NCI-H1048 (cell line): ENCODE measurements around the gene SH2D7.

ENCODE experiments used
- DNase-seq: peaks from one replicate; lab custom pipeline; 2025; lab: John Stamatoyannopoulos, UW

SH2D7 gene

GRCh38 chr15:78061963-78062427, 30.4 kb upstream of the SH2D7 start:
- DNase-seq, result no peak

- no peak for DNase-seq
Observed at GRCh38 chr15:78063217-78063616, 29.1 kb upstream of the SH2D7 start.

GRCh38 chr15:78063970-78064385, 28.4 kb upstream of the SH2D7 start:
- no peak for DNase-seq

- DNase-seq, result no peak
Observed at GRCh38 chr15:78064544-78064943, 27.8 kb upstream of the SH2D7 start.

- DNase-seq, result no peak
Observed at GRCh38 chr15:78065284-78065872, 27.0 kb upstream of the SH2D7 start.

DNA sequence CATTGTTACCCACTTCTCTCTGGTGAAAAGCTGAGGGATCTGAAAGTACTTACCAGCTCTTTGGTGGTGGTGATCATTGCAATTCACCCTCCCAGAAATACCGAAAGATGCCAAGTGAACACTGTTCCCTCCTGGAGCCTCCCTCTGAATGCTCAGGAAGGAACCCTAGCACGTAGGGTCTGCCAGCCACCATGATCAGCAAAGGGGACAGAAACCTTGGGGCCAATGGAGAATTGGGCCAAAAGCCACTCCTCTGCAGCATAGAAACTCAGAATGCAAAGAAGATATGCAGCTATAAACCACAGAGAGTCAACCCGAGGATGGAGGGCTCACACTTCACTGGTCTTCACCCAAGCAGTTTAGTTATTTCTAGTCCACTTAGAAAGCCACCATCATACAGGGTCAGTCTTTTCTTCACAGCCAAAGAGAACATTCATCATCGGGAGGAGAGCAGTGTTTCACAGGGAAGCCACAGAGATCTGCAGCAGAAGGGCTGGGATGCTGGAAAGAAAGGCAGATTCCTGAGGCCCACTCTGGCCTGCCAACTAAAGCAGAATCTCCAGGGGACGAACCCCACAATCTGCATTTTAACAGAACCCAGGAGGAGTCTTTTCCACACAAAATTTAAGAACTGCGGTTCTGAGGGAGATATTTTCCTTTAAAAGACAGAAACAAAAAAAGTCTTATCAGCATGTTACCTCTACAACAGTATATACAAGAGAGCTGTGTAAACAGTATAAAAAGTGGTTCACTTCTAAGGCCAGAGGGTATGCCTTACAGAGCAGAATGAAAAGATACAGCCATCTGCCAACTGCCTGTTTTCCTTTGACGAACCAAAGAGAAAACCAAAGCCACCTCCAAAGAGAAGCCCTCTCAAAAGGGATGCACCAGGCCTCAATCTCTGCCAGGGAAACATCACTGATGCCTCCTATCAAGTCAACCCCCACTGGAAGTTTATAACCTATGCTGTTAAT, 26.1 kb upstream of the SH2D7 start:
- no peak for DNase-seq

DNA sequence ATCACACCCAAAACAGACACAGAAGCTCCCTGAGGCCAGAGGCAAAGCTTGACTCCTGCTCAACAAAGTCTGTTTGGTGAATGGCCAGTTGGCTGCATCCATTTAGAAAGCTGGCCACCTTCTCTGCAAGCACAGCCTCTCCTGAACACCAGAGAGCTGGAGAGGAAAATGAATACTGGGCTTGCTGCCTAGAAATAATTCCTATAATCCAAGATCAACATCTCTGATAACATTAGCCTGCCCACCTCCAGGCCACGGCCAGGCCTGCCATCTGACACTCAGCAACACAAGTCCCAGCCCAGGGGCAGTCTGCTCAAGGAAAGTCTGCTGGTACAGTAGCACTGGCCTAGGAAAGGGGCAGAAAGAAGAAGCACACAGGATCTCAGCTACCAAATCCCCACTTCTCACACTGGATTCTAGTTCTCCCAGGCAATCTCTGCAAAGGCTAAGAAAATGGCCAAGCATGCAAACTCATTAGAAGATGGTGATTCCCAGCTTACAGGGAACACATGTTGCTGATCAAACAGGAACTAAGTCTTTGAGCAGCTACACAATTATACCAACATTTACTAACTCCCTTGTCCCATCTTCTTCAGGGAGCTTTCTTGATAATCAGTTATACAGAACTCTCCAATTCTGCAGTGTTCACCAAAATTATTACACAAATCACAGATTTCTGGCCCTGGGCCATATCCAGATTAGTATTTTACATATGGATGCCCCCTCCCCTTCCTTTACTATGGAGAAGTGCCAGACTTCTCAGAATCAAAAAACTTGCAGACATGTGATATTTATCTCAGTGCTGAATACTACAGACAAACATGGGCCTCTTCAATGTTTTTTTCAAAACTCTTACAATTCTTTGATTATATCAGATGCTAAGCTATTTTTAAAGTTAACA, 24.8 kb upstream of the SH2D7 start:
- DNase-seq, result no peak

DNA sequence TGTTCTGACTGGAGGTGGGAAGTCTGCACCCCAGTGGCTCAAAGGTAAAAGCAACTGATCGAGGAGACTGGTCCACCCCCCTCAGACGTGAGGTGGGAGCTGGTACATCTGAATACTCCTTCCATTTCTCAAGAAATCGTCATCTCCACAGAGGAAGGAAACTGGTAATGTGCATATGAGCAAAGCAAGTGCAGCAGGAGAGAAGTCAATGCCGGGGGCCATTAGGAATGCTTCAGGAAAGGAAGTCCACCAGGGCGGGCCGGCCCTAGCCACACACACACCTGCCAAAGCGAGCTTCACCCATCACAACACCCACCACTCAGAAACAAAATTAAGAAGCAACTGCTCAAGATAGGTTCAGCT, 23.3 kb upstream of the SH2D7 start:
- no peak for DNase-seq

GRCh38 chr15:78069462-78070029, 22.8 kb upstream of the SH2D7 start:
- DNase-seq, result no peak

GRCh38 chr15:78070049-78070700, 22.2 kb upstream of the SH2D7 start:
- DNase-seq, result no peak

DNA sequence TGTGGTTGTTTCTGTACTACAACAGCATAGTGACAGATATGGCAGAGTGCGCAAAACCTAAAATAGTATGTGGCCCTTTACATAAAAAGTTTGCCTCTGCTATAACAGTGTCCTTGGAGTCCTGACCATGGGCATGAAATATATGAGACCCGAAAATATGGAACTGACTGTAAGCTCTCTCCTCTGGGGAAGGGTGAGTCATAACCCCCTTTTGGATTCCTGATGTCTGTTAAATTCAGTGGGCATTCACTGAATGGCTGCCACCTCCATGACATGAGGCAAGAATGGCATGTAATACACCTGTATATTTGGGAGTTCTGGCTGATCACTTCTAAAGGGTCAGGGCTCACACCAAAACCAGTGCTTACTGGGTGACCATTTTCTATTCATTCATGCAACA, 21.0 kb upstream of the SH2D7 start:
- DNase-seq, result no peak

DNA sequence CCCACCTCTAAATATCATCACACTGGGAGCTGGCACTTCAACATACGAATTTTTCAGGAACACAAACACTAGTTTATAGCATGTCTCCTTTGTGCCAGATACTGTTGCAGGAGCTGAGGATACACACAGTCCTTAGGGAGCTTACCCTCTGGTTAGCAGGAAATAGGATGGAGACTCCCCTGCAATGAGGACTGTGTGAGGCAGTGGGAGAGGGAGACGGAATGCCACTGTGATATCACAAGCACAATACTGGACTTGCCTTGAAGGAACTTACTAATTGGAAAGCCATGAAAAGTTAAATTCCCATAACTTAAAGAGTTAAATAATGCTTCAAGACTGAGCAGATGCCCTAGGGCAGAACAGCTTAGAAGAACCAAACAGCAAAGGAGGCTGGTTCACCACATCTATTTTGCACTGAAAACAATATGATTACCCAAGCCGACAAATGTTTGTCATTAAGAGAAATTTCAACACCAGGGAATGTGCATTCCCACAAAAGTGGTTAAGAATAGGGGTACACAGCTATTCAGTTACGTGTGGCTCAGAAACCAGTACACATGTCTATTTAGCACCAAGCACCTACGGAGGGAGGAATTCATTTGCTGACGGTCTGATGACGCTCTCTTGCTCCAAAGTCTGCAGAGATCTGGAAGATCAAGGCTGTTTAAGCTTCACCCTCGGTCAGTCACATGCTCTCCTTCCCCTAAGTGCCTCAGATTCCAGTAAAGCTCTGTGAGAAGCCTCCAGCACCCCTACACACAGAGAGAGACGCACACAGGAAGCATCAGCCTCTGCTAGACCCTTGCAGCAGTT, 20.1 kb upstream of the SH2D7 start:
- no peak for DNase-seq

- no peak for DNase-seq
Observed at GRCh38 chr15:78073046-78073787, 19.1 kb upstream of the SH2D7 start.

DNA sequence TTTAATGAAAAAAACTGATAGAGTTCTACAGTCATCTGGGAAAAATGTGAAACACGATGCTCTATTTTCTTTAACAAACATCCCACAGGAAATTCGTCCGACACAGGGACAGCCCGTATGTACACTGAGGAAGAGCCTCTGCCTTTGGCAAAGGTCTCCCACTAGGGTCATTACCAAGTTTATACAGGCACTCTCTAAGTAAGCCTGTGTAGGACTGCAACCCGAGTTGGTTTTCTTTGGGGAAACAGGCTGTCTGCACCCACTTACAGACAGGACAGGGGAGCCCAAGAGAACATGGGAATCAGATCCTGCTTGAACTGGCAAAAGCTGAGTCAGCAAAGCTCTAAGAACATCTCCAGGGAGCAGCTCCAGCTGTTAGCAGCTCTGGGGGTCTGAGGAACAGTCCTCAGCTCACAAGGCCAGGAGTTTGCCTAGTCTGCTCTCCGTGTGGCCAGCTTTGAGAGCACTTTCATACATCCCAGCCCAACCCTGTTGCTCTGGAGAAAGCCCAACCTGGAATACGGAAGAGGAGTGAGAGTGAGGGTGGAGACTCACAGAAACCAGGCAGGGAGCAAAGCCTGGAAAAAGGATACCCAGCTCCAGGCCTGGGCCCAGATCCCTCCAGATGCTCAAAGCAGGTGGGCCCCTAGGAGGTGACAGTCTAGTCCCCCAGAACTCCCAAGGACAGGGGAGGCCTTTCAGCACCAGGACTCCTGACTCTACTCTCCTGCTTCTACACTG, 16.7 kb upstream of the SH2D7 start:
- no peak for DNase-seq

DNA sequence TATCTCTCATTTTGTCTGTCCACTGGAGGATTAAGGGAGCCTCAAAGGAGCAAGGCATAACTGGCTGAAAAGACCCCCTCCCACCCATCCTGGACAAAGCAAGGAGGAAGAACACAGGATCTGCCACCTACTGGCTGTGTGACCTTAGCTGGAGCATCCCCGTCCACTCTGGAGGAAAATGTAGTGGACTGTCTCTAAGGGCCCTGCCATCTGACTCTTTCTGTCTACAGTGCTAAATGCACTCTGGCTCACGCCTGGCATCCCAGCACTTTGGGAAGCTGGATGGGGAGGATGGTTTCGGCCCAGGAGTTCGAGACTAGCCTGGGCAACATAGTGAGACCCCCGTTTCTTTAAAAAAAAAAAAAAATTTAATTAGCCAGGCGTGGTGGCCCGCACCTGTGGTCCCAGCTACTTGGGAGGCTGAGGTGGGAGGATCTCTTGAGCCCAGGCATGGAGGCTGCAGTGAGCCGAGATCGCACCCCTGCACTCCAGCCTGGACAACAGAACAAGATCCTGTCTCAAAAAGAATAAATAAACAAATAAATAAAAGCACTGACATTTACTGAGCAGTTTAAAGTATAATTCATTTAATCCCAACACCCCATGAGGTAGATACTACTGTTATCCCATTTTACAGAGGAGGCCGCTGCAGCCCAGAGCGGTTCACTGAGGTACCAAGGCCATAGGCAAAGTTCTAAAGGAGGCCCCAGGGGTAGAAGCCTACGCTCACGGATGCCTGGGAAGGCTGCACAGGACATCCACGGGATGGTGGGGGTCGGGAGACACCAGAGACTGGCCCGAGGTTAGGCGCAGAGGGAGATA, 15.9 kb upstream of the SH2D7 start:
- no peak for DNase-seq

- DNase-seq, result peak; percentile 24
Observed at GRCh38 chr15:78077053-78077870, 15.1 kb upstream of the SH2D7 start, which contains the start of gene TBC1D2B. Gene TBC1D2B (minus strand): TSS chr15:78077711. CDS start chr15:78077652, 59 bp downstream.

DNA sequence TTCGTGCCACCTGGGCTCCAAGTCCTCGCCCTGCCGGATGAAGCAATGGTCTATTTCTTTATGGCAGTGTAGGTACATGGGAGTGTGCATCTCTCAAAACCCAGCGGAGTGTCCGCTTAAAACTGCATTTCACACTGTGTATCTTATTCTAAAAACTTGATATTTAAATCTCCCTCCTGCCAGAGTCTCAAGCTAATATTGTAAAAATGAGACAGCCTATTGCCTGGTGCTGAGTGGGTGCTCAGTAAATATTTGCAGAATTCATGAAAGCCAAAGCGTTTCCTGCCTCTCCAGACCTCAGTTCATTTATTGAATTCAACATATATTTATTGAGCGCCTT, 14.5 kb upstream of the SH2D7 start:
- no peak for DNase-seq
